Naive thymus-derived CD4-positive, alpha-beta T cell (primary cell): ENCODE results near the gene OR9G4. TPM values are rescaled to one million over a fixed set of nuclear protein-coding genes. Genes with fewer than 3 reads are reported as not detected.

Experiments
- ATAC-seq: fragments of 150-1000 bp; cut with Tn5 transposase; 2 replicates; pipeline ENCODE4 v1.10.0; 2021; ENCODE audit warnings: mild to moderate bottlenecking, moderate library complexity
- CTCF ChIA-PET: fragments of 350-600 bp; sonication (Branson Sonifier 250); formaldehyde crosslinking; loops from one replicate; lab custom pipeline; 2021; ENCODE audit warnings: antibody characterized with exemption; lab: Charles Lee
- POLR2A ChIA-PET: fragments of 350-600 bp; sonication (Branson Sonifier 250); formaldehyde crosslinking; loops from one replicate; lab custom pipeline; 2021; ENCODE audit warnings: antibody characterized with exemption, inconsistent platforms; lab: Charles Lee
- DNase-seq, 9 donors: peaks; one replicate each; pipeline versions ENCODE4 v3.0.0 to v3.0.0-alpha.2; 2020 to 2022; ENCODE audit warnings: mixed read lengths in 1 of 9
- H3K27ac ChIP-seq: one replicate; pipeline ENCODE4 v1.7.0; 2013; ENCODE audit warnings: mild to moderate bottlenecking, low read depth, low read length, moderate library complexity
- H3K27me3 ChIP-seq, 2 donors: one replicate each; pipeline ENCODE4 v1.7.0; 2013; ENCODE audit warnings: low read length in 2 of 2, mild to moderate bottlenecking in 2 of 2, moderate library complexity in 2 of 2; ENCODE audit not compliant: control insufficient read depth in 2 of 2, insufficient read depth in 2 of 2
- H3K36me3 ChIP-seq, 3 experiments: 1 replicate in 2 of 3; 2 replicates in 1 of 3; pipeline ENCODE4 v1.7.0; 2013; ENCODE audit warnings: low read length in 3 of 3, mild to moderate bottlenecking in 3 of 3, moderate library complexity in 1 of 3; ENCODE audit not compliant: insufficient read depth in 3 of 3, control insufficient read depth in 2 of 3
- H3K4me1 ChIP-seq, 2 donors: one replicate each; pipeline ENCODE4 v1.7.0; 2013; ENCODE audit warnings: low read length in 2 of 2, mild to moderate bottlenecking in 2 of 2, moderate library complexity in 1 of 2; ENCODE audit not compliant: control insufficient read depth in 2 of 2, insufficient read depth in 2 of 2
- H3K4me3 ChIP-seq: 2 replicates; pipeline ENCODE4 v1.7.0; 2013; ENCODE audit warnings: mild to moderate bottlenecking, low read length
- H3K9me3 ChIP-seq, 3 experiments: 1 replicate in 2 of 3; 2 replicates in 1 of 3; pipeline ENCODE4 v1.7.0; 2013; ENCODE audit warnings: low read length in 3 of 3; ENCODE audit not compliant: control insufficient read depth in 2 of 3
- H3K27ac Mint-ChIP-seq, 9 donors: one replicate each; pipeline ENCODE4 v1.8.0; 2020 to 2022; ENCODE audit warnings: mixed read lengths in 9 of 9, mild to moderate bottlenecking in 8 of 9, moderate library complexity in 5 of 9, inconsistent platforms in 2 of 9
- H3K27me3 Mint-ChIP-seq, 5 donors: one replicate each; pipeline ENCODE4 v1.8.0; 2021 to 2022; ENCODE audit warnings: mixed read lengths in 5 of 5, mild to moderate bottlenecking in 1 of 5
- H3K36me3 Mint-ChIP-seq, 5 donors: one replicate each; pipeline ENCODE4 v1.8.0; 2020 to 2022; ENCODE audit warnings: mixed read lengths in 5 of 5, mild to moderate bottlenecking in 3 of 5, inconsistent platforms in 1 of 5
- H3K4me1 Mint-ChIP-seq, 7 donors: one replicate each; pipeline ENCODE4 v1.8.0; 2020 to 2022; ENCODE audit warnings: mixed read lengths in 7 of 7, mild to moderate bottlenecking in 3 of 7, inconsistent platforms in 1 of 7
- H3K4me3 Mint-ChIP-seq, 10 donors: one replicate each; pipeline ENCODE4 v1.8.0; 2020 to 2022; ENCODE audit warnings: mild to moderate bottlenecking in 10 of 10, mixed read lengths in 10 of 10, moderate library complexity in 6 of 10, inconsistent platforms in 2 of 10
- H3K9me3 Mint-ChIP-seq, 11 donors: one replicate each; pipeline ENCODE4 v1.8.0; 2020 to 2022; ENCODE audit warnings: mixed read lengths in 11 of 11, mild to moderate bottlenecking in 4 of 11, inconsistent platforms in 1 of 11, moderate library complexity in 1 of 11
- intact Hi-C, 2 donors: fragments of 100-400 bp; cut with micrococcal nuclease; formaldehyde crosslinking; loops; one replicate each; pipeline ENCODE4 v1.15.1; 2023
- microRNA-seq: library from miRNA; unstranded; fragments of <30 nt; microRNA quantifications from one replicate; pipeline ENCODE4 v1.2.0, GENCODE V29; 2022; ENCODE audit warnings: borderline microRNAs expressed
- polyA plus RNA-seq, 2 donors: library from polyadenylated mRNA; unstranded; fragments of 300-500 nt; fragmentation: Illumina TruSeq; gene quantifications; one replicate each; pipeline ENCODE4 v1.2.3, GENCODE V29; 2021
- total RNA-seq, 6 experiments: library from RNA in 5 of 6; stranded (reverse) in 5 of 6; gene quantifications; 1 replicate in 5 of 6; 2 replicates in 1 of 6; pipeline ENCODE4 v1.2.3 and lab custom pipeline; 2021 to 2026

The OR9G4 gene
- total and polyA plus RNA-seq, 7 experiments from 2014 or later: not detected

- no peaks in the 10 kb centered on the region for H3K36me3 Mint-ChIP-seq
- POLR2A ChIA-PET: no interaction called here
- no peaks in the 10 kb centered on the region for H3K4me1 ChIP-seq
- no peaks in the 10 kb centered on the region for H3K9me3 ChIP-seq
- no peaks in the 10 kb centered on the region for H3K4me1 Mint-ChIP-seq
- no peak overlapping the region for H3K27ac ChIP-seq
- H3K27ac Mint-ChIP-seq: no peak overlapping the region
- H3K9me3 Mint-ChIP-seq: peaks cover 0 to 22% (median 6%) of the 10 kb centered on the region in 11 donors
- no peaks in the 10 kb centered on the region for H3K27me3 Mint-ChIP-seq
- no peak overlapping the region for H3K4me3 ChIP-seq
- CTCF ChIA-PET: no interaction called here
- H3K4me3 Mint-ChIP-seq: no peak overlapping the region
- no peaks in the 10 kb centered on the region for H3K27me3 ChIP-seq
- ATAC-seq (no peak), DNase-seq (no peak)
- intact Hi-C loops: no loop called here
- no peaks in the 10 kb centered on the region for H3K36me3 ChIP-seq
Measured at GRCh38 chr11:56700914-56701485, 47.5 kb downstream of the OR9G4 start.

GRCh38 chr11:56700242-56700913 is 48.1 kb downstream of the OR9G4 start:
- CTCF ChIA-PET: no interaction called here
- H3K4me1 Mint-ChIP-seq: no peaks in the 10 kb centered on the region
- H3K9me3 Mint-ChIP-seq: peaks cover 0 to 22% (median 4%) of the 10 kb centered on the region in 11 donors
- H3K4me3 Mint-ChIP-seq: no peak overlapping the region
- ATAC-seq: no peak
- H3K4me3 ChIP-seq: no peak overlapping the region
- H3K27me3 ChIP-seq: no peaks in the 10 kb centered on the region
- POLR2A ChIA-PET: no interaction called here
- intact Hi-C loops: no loop called here
- no peaks in the 10 kb centered on the region for H3K36me3 Mint-ChIP-seq
- no peaks in the 10 kb centered on the region for H3K36me3 ChIP-seq
- no peak overlapping the region for H3K27ac ChIP-seq
- no peaks in the 10 kb centered on the region for H3K4me1 ChIP-seq
- no peak overlapping the region for H3K27ac Mint-ChIP-seq
- no peak for DNase-seq
- no peaks in the 10 kb centered on the region for H3K27me3 Mint-ChIP-seq
- H3K9me3 ChIP-seq: no peaks in the 10 kb centered on the region

- Histone ChIP-seq H3K36me3 (no peaks in the 10 kb centered on the region), H3K27me3 (no peaks in the 10 kb centered on the region), H3K4me3 (no peak within 1 kb of the TSS), H3K4me1 (no peaks in the 10 kb centered on the region), H3K9me3 (no peaks in the 10 kb centered on the region), H3K27ac (no peak within 1 kb of the TSS)
- Mint-ChIP-seq H3K27ac (no peak within 1 kb of the TSS), H3K4me3 (no peak within 1 kb of the TSS), H3K4me1 (no peaks in the 10 kb centered on the region), H3K9me3 (peaks cover 0 to 22% (median 3%) of the 10 kb centered on the region in 11 donors), H3K36me3 (no peaks in the 10 kb centered on the region), H3K27me3 (no peaks in the 10 kb centered on the region)
- DNase-seq: no peak
- CTCF ChIA-PET: no interaction called here
- POLR2A ChIA-PET: no interaction called here
- ATAC-seq: no peak
- intact Hi-C loops: no loop called here
Measured at GRCh38 chr11:56698795-56699194, 49.7 kb downstream of the OR9G4 start, which contains the start of gene OR9G1. TSS of gene OR9G1 (plus strand) at chr11:56699095. CDS start at chr11:56700388, 1,293 bp downstream.

GRCh38 chr11:56693428-56693827 is 55.1 kb downstream of the OR9G4 start:
- no peak overlapping the region for H3K4me3 ChIP-seq
- no peaks in the 10 kb centered on the region for H3K36me3 Mint-ChIP-seq
- H3K4me1 Mint-ChIP-seq: no peaks in the 10 kb centered on the region

More at GRCh38 chr11:56693428-56693827, 55.1 kb downstream of the OR9G4 start:
- ATAC-seq (no peak), DNase-seq (no peak)
- no peaks in the 10 kb centered on the region for H3K27me3 ChIP-seq
- no peaks in the 10 kb centered on the region for H3K9me3 ChIP-seq
- Mint-ChIP-seq H3K9me3 (peaks cover 0 to 9% (median 0%) of the 10 kb centered on the region in 11 donors), H3K27me3 (no peaks in the 10 kb centered on the region), H3K27ac (no peak overlapping the region), H3K4me3 (no peak overlapping the region)
- no peak overlapping the region for H3K27ac ChIP-seq
- intact Hi-C loops: no loop called here
- H3K4me1 ChIP-seq: no peaks in the 10 kb centered on the region
- ChIA-PET CTCF (no interaction called here), POLR2A (no interaction called here)
- H3K36me3 ChIP-seq: no peaks in the 10 kb centered on the region

Small RNA genes within 50 kb of the gene (microRNA-seq; reads per million reads assigned to microRNA genes)
- not detected for gene MIR6128

Other genes starting within 250 kb of the OR9G4 start
- gene OR5M11, start 205.4 kb downstream of the OR9G4 start, total RNA-seq: not detected
- gene OR5M11, start 205.4 kb downstream of the OR9G4 start, polyA plus RNA-seq: not detected
- gene OR5M10, start 171.0 kb downstream of the OR9G4 start, total RNA-seq: not detected
- not detected for gene OR5M10, start 171.0 kb downstream of the OR9G4 start, polyA plus RNA-seq
- not detected for gene OR5M1, start 133.8 kb downstream of the OR9G4 start, total RNA-seq
- not detected for gene OR5M1, start 133.8 kb downstream of the OR9G4 start, polyA plus RNA-seq
- gene OR5AP2, start 106.3 kb downstream of the OR9G4 start, total RNA-seq: not detected
- not detected for gene OR5AP2, start 106.3 kb downstream of the OR9G4 start, polyA plus RNA-seq
- not detected for gene OR5AR1, start 85.0 kb downstream of the OR9G4 start, total RNA-seq
- not detected for gene OR5AR1, start 85.0 kb downstream of the OR9G4 start, polyA plus RNA-seq
- not detected for gene OR9G1, start 49.6 kb downstream of the OR9G4 start, total RNA-seq
- not detected for gene OR9G1, start 49.6 kb downstream of the OR9G4 start, polyA plus RNA-seq
- gene OR5AK2, start 240.2 kb upstream of the OR9G4 start, total RNA-seq: not detected
- not detected for gene OR5AK2, start 240.2 kb upstream of the OR9G4 start, polyA plus RNA-seq